Kidney epithelial cell (primary cell): ENCODE results near the gene ASB1. TPM values are rescaled to one million over a fixed set of nuclear protein-coding genes. Genes with fewer than 3 reads are reported as not detected.

Source experiments
- DNase-seq: peaks from one replicate; pipeline ENCODE4 v3.0.0-alpha.2; 2010; ENCODE audit warnings: low read depth
- H3K27me3 ChIP-seq: 2 replicates; pipeline ENCODE4 v1.6.0; 2011; ENCODE audit warnings: low read length; ENCODE audit not compliant: control insufficient read depth, insufficient read depth
- H3K36me3 ChIP-seq: 2 replicates; pipeline ENCODE4 v1.5.1; 2011; ENCODE audit warnings: low read length; ENCODE audit not compliant: control insufficient read depth, insufficient read depth
- H3K4me3 ChIP-seq: 2 replicates; pipeline ENCODE4 v1.5.1; 2011; ENCODE audit warnings: low read depth, mild to moderate bottlenecking, control low read depth, low read length
- total RNA-seq: library from RNA; depleted of rRNA; stranded (reverse); fragments of >200 nt; gene quantifications from 2 replicates; pipeline ENCODE4 v1.2.3, GENCODE V29; 2015
- TF ChIP-seq, protein P1 (sequence below): IDR thresholded peaks from 2 replicates; pipeline ENCODE4 v1.5.1; 2011; ENCODE audit warnings: mild to moderate bottlenecking, moderate library complexity, low read length, control low read depth, inconsistent platforms; ENCODE audit not compliant: insufficient read depth, poor library complexity, severe bottlenecking

The ASB1 gene
- total RNA-seq, 1 donor from 2014 or later = 23.0 TPM

- no peak for DNase-seq
- no peak overlapping the region for H3K4me3 ChIP-seq
- TF ChIP-seq, protein P1, sequence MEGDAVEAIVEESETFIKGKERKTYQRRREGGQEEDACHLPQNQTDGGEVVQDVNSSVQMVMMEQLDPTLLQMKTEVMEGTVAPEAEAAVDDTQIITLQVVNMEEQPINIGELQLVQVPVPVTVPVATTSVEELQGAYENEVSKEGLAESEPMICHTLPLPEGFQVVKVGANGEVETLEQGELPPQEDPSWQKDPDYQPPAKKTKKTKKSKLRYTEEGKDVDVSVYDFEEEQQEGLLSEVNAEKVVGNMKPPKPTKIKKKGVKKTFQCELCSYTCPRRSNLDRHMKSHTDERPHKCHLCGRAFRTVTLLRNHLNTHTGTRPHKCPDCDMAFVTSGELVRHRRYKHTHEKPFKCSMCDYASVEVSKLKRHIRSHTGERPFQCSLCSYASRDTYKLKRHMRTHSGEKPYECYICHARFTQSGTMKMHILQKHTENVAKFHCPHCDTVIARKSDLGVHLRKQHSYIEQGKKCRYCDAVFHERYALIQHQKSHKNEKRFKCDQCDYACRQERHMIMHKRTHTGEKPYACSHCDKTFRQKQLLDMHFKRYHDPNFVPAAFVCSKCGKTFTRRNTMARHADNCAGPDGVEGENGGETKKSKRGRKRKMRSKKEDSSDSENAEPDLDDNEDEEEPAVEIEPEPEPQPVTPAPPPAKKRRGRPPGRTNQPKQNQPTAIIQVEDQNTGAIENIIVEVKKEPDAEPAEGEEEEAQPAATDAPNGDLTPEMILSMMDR = no peak
Measured at GRCh38 chr2:238456449-238456848, 29.7 kb downstream of the ASB1 start.

GRCh38 chr2:238456970-238457926 is 30.5 kb downstream of the ASB1 start:
- Histone ChIP-seq H3K4me3 (no peak overlapping the region), H3K36me3 (no peaks in the 10 kb centered on the region), H3K27me3 (no peaks in the 10 kb centered on the region)
- DNase-seq = no peak
- TF ChIP-seq, protein P1 = no peak

More at GRCh38 chr2:238456449-238456848, 29.7 kb downstream of the ASB1 start:
- Histone ChIP-seq H3K27me3 (no peaks in the 10 kb centered on the region), H3K36me3 (peaks cover 2% of the 10 kb centered on the region)

- TF ChIP-seq, protein P1 = no peak
Measured at GRCh38 chr2:238457927-238458324, 31.2 kb downstream of the ASB1 start.

DNA sequence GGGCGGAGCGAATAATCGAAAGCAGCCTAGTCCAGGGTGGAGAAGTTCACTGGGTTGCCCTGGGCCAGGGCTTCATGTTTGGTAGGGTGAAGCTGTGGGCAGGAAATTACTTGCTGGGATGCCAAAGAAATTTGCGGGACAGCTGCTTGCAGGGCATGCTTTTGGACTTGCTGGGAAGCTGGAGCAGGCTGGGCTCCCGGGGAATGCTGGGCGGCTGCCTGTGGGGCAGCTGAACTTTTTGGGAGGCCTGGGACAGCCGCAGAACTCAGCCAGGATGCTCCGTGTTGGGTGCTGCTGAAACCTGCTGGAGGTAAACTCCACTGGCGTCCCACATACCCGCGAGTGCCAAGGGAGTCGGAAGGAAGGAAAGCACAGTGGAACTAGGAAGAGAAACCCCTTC is 31.9 kb downstream of the ASB1 start:
- DNase-seq = no peak
- TF ChIP-seq, protein P1 = no peak
- Histone ChIP-seq H3K27me3 (no peaks in the 10 kb centered on the region), H3K36me3 (no peaks in the 10 kb centered on the region), H3K4me3 (no peak overlapping the region)

More at GRCh38 chr2:238457927-238458324, 31.2 kb downstream of the ASB1 start:
- H3K36me3 ChIP-seq = no peaks in the 10 kb centered on the region
- DNase-seq = no peak
- H3K4me3 ChIP-seq = no peak overlapping the region
- H3K27me3 ChIP-seq = no peaks in the 10 kb centered on the region

- no peaks in the 10 kb centered on the region for H3K27me3 ChIP-seq
- TF ChIP-seq, protein P1 = no peak
- no peak for DNase-seq
- no peak overlapping the region for H3K4me3 ChIP-seq
- no peaks in the 10 kb centered on the region for H3K36me3 ChIP-seq
Measured at GRCh38 chr2:238459081-238459629, 32.4 kb downstream of the ASB1 start.
